Spinal cord (tissue), 10 donors: ENCODE measurements around the gene GTF2F1. TPM values are rescaled to one million over a fixed set of nuclear protein-coding genes. Genes with fewer than 3 reads are reported as not detected.
"Not testable (repeated sequence)": the region's sequence is repeated elsewhere in the genome, so short reads cannot be mapped to it uniquely, and the experiment has no call there.

Experiments
- DNase-seq, 6 donors: peaks; one replicate each; pipeline versions ENCODE4 v3.0.0 to v3.0.0-alpha.2; 2013 to 2015; ENCODE audit warnings: low spot score in 6 of 6, low read depth in 4 of 6
- H3K27ac ChIP-seq: one replicate; pipeline ENCODE4 v1.5.1; 2013; ENCODE audit warnings: low read depth, low read length, control low read depth
- H3K27me3 ChIP-seq: one replicate; pipeline ENCODE4 v1.6.1; 2013; ENCODE audit warnings: low read length; ENCODE audit not compliant: control insufficient read depth, insufficient read depth
- H3K36me3 ChIP-seq: one replicate; pipeline ENCODE4 v1.6.1; 2013; ENCODE audit warnings: low read length; ENCODE audit not compliant: control insufficient read depth, insufficient read depth
- H3K4me1 ChIP-seq: one replicate; pipeline ENCODE4 v1.6.1; 2013; ENCODE audit warnings: low read length; ENCODE audit not compliant: control insufficient read depth, insufficient read depth
- H3K4me3 ChIP-seq: one replicate; pipeline ENCODE4 v1.5.1; 2013; ENCODE audit warnings: low read depth, low read length, control low read depth
- H3K9me3 ChIP-seq: one replicate; pipeline ENCODE4 v1.6.1; 2013; ENCODE audit warnings: low read length; ENCODE audit not compliant: control insufficient read depth, insufficient read depth
- WGBS: methylation state at CpG from one replicate; pipeline ENCODE4 v1.1.5; 2013; ENCODE audit warnings: missing lambda C conversion rate; ENCODE audit not compliant: insufficient coverage; 5-methylcytosine and 5-hydroxymethylcytosine counted together
- polyA plus RNA-seq, 2 donors: library from polyadenylated mRNA; unstranded; fragments of 120-200 nt; gene quantifications; one replicate each; pipeline ENCODE4 v1.2.1, GENCODE V29; 2013; ENCODE audit not compliant: insufficient read length in 2 of 2
- total RNA-seq, 2 donors: library from RNA; depleted of rRNA in 1 of 2; stranded (reverse); fragments of 120-200 nt in 1 of 2; fragments of >200 nt in 1 of 2; gene quantifications; one replicate each; pipeline versions ENCODE4 v1.2.3 to v1.2.4, GENCODE V29; 2013 to 2014
- donor health status: healthy.

The GTF2F1 gene
- total and polyA plus RNA-seq, 4 donors: 26.2 to 97.3 (median 65.9) TPM

- WGBS: no CpG with 5 or more reads among the region's 2 CpGs
- not testable (repeated sequence) for H3K9me3 ChIP-seq, H3K4me1 ChIP-seq, H3K27ac ChIP-seq, H3K4me3 ChIP-seq, DNase-seq, H3K27me3 ChIP-seq
- H3K36me3 ChIP-seq: peaks cover 12% of the 10 kb centered on the region
Observed at GRCh38 chr19:6428692-6429418, 35.9 kb upstream of the GTF2F1 start.

DNA sequence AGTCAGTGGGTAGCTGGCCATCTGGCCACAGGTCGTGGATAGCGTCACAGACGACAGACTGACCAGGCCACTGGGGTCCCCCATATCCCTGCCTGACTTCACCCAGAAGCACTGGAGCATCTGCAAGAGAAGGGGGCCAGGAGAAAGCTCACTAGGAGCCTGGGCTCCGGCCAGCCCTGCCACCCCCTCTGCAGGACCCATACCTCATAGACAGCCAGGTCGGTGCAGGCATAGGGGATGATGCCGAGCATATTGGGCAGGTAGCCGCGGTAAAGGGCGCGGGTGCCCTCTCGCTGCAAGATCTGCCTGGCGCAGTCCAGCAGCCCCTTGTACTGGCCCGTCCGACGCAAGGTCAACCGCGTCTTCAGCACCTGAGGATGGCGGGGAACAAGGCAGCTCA lies 34.2 kb upstream of the GTF2F1 start:
- no peak for DNase-seq
- peaks cover 25% of the 10 kb centered on the region for H3K4me1 ChIP-seq
- 94% methylated on average over 18 of the region's 18 CpGs for WGBS

GRCh38 chr19:6425732-6426620 lies 33.0 kb upstream of the GTF2F1 start:
- H3K4me1 ChIP-seq: peaks cover 33% of the 10 kb centered on the region
- no peaks in the 10 kb centered on the region for H3K9me3 ChIP-seq
- H3K36me3 ChIP-seq: peaks cover 25% of the 10 kb centered on the region
- DNase-seq: peak in 2 of 6 donors; percentile 10 to 21
- H3K27ac ChIP-seq: peak overlapping the region; percentile 94
- no peaks in the 10 kb centered on the region for H3K27me3 ChIP-seq
- H3K4me3 ChIP-seq: peak overlapping the region; percentile 21
- 88% methylated on average over 21 of the region's 21 CpGs for WGBS

More for the DNA sequence above, 34.2 kb upstream of the GTF2F1 start:
- no peak overlapping the region for H3K4me3 ChIP-seq
- no peaks in the 10 kb centered on the region for H3K9me3 ChIP-seq
- H3K27ac ChIP-seq: no peak overlapping the region
- H3K36me3 ChIP-seq: peaks cover 14% of the 10 kb centered on the region
- H3K27me3 ChIP-seq: no peaks in the 10 kb centered on the region

- H3K9me3 ChIP-seq: no peaks in the 10 kb centered on the region
- H3K4me3 ChIP-seq: peak overlapping the region; percentile 21
- H3K27ac ChIP-seq: peak overlapping the region; percentile 94
- peak; percentile 100 for DNase-seq
- 3% methylated on average over 42 of the region's 43 CpGs for WGBS
- peaks cover 34% of the 10 kb centered on the region for H3K36me3 ChIP-seq
- H3K27me3 ChIP-seq: no peaks in the 10 kb centered on the region
- H3K4me1 ChIP-seq: peaks cover 33% of the 10 kb centered on the region
Observed at GRCh38 chr19:6424939-6425731, 32.2 kb upstream of the GTF2F1 start.

GRCh38 chr19:6424195-6424938 lies 31.4 kb upstream of the GTF2F1 start, which contains the start of gene KHSRP:
KHSRP (minus strand) TSS chr19:6424811; CDS start chr19:6424701, 110 bp downstream.
- Histone ChIP-seq H3K9me3 (no peaks in the 10 kb centered on the region), H3K4me1 (peaks cover 33% of the 10 kb centered on the region), H3K4me3 (peak within 1 kb of the TSS; percentile 72), H3K27me3 (no peaks in the 10 kb centered on the region), H3K36me3 (peaks cover 38% of the 10 kb centered on the region), H3K27ac (peak within 1 kb of the TSS; percentile 94)
- under 1% methylated on average over 107 of the region's 114 CpGs for whole genome bisulfite sequencing
- peak in 1 of 6 donors; percentile 40 for DNase-seq

DNA sequence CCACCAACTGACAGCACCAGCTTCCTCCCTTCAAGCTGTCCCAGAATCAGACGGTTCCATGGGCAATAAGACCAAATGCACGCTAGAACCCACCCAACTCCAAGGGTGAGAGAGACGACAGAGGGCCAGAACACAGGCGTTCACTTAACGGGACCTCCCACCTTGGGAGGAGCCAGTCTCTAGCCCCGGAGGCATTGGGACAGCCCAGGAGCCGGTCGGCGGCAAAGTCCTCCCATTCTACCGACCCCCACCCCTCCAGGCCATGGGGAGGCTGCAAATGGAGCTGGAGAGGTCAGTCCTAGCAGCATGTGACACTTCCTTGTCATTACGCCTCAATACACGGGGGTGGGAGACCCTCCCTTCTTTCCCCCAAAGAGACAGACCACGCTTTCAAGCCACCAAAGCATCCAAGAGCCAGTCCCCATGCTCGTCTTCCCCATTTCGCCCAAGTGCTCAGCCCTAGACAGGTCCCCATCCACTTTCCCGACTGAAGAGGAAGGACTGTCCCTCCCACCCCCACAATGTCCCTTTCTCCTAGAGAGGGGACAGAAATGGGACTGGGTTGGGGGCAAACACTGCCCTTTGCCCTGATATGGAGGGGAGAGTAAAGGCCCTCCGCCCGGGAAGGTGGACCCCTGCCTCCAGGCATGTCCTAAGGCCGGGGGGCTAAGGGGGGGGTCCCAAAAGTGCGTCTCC lies 30.7 kb upstream of the GTF2F1 start:
- Histone ChIP-seq H3K4me3 (peak overlapping the region; percentile 72), H3K9me3 (no peaks in the 10 kb centered on the region), H3K27me3 (no peaks in the 10 kb centered on the region), H3K4me1 (peaks cover 33% of the 10 kb centered on the region), H3K27ac (peak overlapping the region; percentile 76), H3K36me3 (peaks cover 46% of the 10 kb centered on the region)
- peak in 1 of 6 donors; percentile 41 for DNase-seq
- WGBS: 2% methylated on average over 17 of the region's 20 CpGs

DNA sequence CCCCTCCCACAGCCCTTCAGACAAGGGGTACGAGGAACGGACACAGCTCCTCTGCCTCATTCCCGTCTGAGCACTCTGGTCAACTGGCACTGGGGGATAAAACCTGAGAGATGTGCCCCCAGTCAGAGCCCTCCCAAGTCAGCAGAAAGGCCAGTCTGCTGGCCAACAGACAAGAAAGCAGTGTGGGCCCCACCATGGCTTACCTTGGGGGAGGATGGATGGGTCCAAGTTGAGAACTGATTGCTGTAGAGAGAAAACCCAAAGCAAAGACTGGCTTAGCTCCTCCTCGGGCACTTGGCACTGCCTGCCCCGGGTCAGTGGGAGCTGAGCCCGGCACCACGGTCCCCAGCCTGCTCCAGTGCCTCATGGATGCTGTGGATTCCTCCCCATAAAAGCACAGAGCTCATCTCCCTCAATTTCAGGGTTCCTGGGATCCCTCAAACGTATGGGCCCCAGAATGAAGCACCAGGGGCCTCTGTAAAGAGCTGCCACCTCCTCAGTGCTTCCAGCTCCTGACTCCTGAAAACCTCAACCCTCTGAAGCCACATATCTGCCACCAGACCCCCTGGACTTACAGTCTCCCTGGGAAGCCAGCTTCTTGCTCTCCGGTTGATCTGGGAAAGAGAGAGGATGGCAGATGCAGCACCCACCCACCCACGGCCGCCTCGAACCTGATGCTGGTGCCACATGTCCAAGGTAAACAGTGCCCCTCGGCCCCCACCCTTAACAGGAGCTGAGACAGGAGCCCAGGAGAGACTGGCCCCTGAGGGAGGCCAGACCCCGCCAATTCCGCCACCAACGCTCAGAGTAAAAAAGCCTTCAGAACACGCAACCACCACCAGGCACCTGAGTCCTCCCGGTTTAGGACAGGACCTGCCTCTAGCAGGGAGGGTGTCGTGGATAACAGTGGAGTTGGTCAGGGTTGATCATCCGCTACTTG lies 28.4 kb upstream of the GTF2F1 start:
- WGBS: 88% methylated on average over 13 of the region's 20 CpGs
- DNase-seq: no peak
- H3K27me3 ChIP-seq: no peaks in the 10 kb centered on the region
- peaks cover 62% of the 10 kb centered on the region for H3K36me3 ChIP-seq
- no peak overlapping the region for H3K27ac ChIP-seq
- no peaks in the 10 kb centered on the region for H3K9me3 ChIP-seq
- H3K4me1 ChIP-seq: peaks cover 42% of the 10 kb centered on the region
- H3K4me3 ChIP-seq: no peak overlapping the region

DNA sequence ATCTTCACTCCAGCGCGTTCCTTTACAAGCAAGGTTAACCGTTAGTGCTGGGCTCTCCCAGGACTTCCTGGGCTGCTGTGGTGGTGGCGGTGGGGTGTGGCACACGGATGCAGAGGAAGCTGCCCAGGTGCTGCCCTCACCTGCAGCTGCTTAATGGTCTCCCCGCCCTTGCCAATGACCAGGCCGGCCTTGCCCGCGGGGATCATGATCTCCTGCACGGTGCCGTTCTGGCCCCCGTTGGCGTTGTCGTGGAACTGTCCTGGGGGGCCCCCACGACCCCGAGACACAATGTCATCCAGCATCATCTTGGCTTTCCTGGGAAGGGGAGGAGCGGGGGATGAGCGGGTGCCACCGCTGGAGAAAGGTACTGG lies 25.6 kb upstream of the GTF2F1 start:
- Histone ChIP-seq H3K36me3 (peaks cover 86% of the 10 kb centered on the region), H3K9me3 (no peaks in the 10 kb centered on the region), H3K27me3 (no peaks in the 10 kb centered on the region), H3K4me3 (no peak overlapping the region), H3K4me1 (peaks cover 29% of the 10 kb centered on the region), H3K27ac (no peak overlapping the region)
- WGBS: 94% methylated on average over 19 of the region's 19 CpGs
- DNase-seq: no peak
